Cardiac muscle cell (in vitro differentiated cells and primary cell): ENCODE data around the gene TTYH3. TPM values are rescaled to one million over a fixed set of nuclear protein-coding genes. Genes with fewer than 3 reads are reported as not detected.
"Not testable (repeated sequence)": the region's sequence is repeated elsewhere in the genome, so short reads cannot be mapped to it uniquely, and the experiment has no call there.

Source experiments
- DNase-seq, 2 donors: peaks; one replicate each; pipeline versions ENCODE4 v3.0.0 to v3.0.0-alpha.2; 2010 to 2017; ENCODE audit warnings: low read depth in 1 of 2, low spot score in 1 of 2
- H3K27ac ChIP-seq: fragments of 200-600 bp; sonication (generic); 2 replicates; pipeline ENCODE4 v1.5.1; 2016
- H3K27me3 ChIP-seq: fragments of 200-600 bp; sonication (generic); 2 replicates; pipeline ENCODE4 v1.6.0; 2016; ENCODE audit warnings: control low read depth
- H3K36me3 ChIP-seq: fragments of 200-600 bp; sonication (generic); 2 replicates; pipeline ENCODE4 v1.5.1; 2016; ENCODE audit warnings: control low read depth
- H3K4me1 ChIP-seq: fragments of 200-600 bp; sonication (generic); 2 replicates; pipeline ENCODE4 v1.8.1; 2017; ENCODE audit warnings: low read depth, mild to moderate bottlenecking, mixed run types
- H3K4me3 ChIP-seq: fragments of 200-600 bp; sonication (generic); 2 replicates; pipeline ENCODE4 v1.5.1; 2016; ENCODE audit warnings: mild to moderate bottlenecking
- H3K9me3 ChIP-seq: fragments of 200-600 bp; sonication (generic); 2 replicates; pipeline ENCODE4 v1.5.1; 2017; ENCODE audit warnings: low read depth, mild to moderate bottlenecking, control low read depth
- polyA plus RNA-seq: library from polyadenylated mRNA; unstranded; fragments of >200 nt; fragmentation: Nextera tagmentation; extraction: Ambion mirVana; gene quantifications from 2 replicates; pipeline ENCODE4 v1.2.1, GENCODE V29; 2016
- total RNA-seq: library from RNA; depleted of rRNA; stranded (reverse); fragments of >200 nt; gene quantifications from 2 replicates; pipeline ENCODE4 v1.2.3, GENCODE V29; 2016
- TF ChIP-seq, protein P1 (sequence below): IDR thresholded peaks from 2 replicates; pipeline ENCODE4 v1.5.1; 2012; ENCODE audit warnings: low read depth, mild to moderate bottlenecking, low read length

TTYH3 gene
- total and polyA plus RNA-seq, 2 experiments from 2014 or later, result 64.6 to 86.6 TPM

DNA sequence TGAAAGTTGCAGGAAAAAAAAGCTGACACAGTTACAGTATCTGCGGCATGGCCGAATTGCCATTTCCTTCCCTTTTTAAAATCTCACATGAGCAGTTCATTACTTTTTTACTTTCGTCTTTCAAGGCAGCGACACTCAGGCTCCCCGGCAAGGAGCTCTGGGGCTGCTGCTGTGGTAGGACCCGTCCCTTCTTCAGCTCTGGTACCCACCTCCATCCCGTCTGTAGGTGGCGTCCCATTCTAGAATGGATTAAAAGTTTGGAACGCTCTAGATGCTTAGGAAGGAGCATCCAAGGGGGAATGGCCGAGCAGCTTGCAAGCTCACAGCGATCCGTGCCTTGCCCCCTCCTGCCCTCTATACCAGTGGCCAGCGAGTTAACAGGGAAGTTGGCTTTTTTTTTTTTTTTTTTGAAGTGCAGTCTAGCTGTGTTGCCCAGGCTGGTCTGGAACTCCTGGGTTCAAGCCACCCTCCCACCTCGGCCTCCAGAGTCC lies 22.8 kb upstream of the TTYH3 start:
- Histone ChIP-seq H3K27ac (no peak overlapping the region), H3K9me3 (no peaks in the 10 kb centered on the region), H3K4me1 (peaks cover 29% of the 10 kb centered on the region), H3K36me3 (no peaks in the 10 kb centered on the region), H3K27me3 (no peaks in the 10 kb centered on the region), H3K4me3 (no peak overlapping the region)
- DNase-seq, result peak; percentile 52 to 56
- TF ChIP-seq, protein P1, sequence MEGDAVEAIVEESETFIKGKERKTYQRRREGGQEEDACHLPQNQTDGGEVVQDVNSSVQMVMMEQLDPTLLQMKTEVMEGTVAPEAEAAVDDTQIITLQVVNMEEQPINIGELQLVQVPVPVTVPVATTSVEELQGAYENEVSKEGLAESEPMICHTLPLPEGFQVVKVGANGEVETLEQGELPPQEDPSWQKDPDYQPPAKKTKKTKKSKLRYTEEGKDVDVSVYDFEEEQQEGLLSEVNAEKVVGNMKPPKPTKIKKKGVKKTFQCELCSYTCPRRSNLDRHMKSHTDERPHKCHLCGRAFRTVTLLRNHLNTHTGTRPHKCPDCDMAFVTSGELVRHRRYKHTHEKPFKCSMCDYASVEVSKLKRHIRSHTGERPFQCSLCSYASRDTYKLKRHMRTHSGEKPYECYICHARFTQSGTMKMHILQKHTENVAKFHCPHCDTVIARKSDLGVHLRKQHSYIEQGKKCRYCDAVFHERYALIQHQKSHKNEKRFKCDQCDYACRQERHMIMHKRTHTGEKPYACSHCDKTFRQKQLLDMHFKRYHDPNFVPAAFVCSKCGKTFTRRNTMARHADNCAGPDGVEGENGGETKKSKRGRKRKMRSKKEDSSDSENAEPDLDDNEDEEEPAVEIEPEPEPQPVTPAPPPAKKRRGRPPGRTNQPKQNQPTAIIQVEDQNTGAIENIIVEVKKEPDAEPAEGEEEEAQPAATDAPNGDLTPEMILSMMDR, result peak; percentile 44

DNA sequence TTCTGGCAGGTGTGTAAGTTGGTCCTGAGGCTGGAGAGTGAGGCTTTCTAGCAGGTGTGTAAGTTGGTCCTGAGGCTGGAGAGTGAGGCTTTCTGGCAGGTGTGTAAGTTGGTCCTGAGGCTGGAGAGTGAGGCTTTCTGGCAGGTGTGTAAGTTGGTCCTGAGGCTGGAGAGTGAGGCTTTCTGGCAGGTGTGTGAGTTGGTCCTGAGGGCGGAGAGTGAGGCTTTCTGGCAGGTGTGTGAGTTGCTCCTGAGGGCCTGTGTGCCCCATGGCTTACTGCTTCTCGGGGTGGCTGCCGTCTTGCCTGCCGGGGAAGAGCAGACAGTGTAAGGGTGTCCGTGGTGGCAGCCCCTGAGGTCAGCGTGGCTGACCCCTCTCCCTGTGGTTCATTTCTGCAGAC lies 22.1 kb upstream of the TTYH3 start:
- H3K27ac ChIP-seq, H3K9me3 ChIP-seq, H3K27me3 ChIP-seq, H3K4me3 ChIP-seq, DNase-seq, H3K36me3 ChIP-seq: not testable (repeated sequence)
- peaks cover 36% of the 10 kb centered on the region for H3K4me1 ChIP-seq

DNA sequence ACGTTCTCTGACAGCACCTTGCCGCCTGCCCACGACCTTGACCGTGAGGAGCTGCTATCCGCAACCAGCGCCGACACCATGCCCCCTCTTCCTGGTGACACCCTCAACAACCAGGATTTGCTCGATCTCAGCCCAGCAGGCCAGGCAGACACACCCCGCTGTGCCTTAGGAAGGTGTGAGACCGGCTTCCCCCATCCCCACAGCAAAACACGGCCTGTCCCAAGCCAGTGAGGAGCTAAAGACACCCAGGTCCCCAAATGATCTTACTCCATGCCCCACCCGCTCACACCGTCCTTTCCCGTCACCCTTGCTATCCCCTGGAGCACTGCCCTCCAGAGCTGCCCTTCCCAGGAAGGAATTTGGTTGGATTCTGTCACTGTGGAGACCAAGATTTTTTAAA lies 21.3 kb upstream of the TTYH3 start:
- no peak overlapping the region for H3K27ac ChIP-seq
- no peak for DNase-seq
- no peak overlapping the region for H3K4me3 ChIP-seq
- H3K4me1 ChIP-seq, result peaks cover 39% of the 10 kb centered on the region
- H3K9me3 ChIP-seq, result no peaks in the 10 kb centered on the region
- H3K36me3 ChIP-seq, result no peaks in the 10 kb centered on the region
- TF ChIP-seq, protein P1, result no peak
- no peaks in the 10 kb centered on the region for H3K27me3 ChIP-seq

DNA sequence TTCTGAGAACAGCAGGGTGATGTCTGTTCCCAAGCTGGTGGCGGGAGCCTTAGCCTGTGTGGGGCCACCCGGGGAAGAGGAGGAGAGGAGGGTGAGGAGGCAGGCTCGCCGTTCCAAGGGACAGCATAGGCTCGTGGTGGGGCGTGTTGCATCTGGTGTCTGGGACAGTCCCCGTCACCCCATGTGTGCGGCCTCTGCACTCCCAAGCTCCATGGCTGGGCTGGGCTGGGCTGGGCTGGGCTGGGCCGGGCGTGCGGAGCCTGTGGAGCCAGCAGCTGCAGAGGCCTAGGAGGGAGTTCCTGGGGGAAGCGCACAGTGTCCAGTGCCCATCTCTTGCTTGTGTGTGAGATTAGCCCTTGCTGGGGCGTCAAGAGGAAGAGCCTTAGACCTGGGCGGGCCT lies 20.9 kb upstream of the TTYH3 start:
- DNase-seq, result no peak
- H3K36me3 ChIP-seq, result no peaks in the 10 kb centered on the region
- no peaks in the 10 kb centered on the region for H3K27me3 ChIP-seq
- H3K4me1 ChIP-seq, result peaks cover 39% of the 10 kb centered on the region
- H3K27ac ChIP-seq, result no peak overlapping the region
- H3K4me3 ChIP-seq, result no peak overlapping the region
- no peaks in the 10 kb centered on the region for H3K9me3 ChIP-seq
- TF ChIP-seq, protein P1, result no peak

DNA sequence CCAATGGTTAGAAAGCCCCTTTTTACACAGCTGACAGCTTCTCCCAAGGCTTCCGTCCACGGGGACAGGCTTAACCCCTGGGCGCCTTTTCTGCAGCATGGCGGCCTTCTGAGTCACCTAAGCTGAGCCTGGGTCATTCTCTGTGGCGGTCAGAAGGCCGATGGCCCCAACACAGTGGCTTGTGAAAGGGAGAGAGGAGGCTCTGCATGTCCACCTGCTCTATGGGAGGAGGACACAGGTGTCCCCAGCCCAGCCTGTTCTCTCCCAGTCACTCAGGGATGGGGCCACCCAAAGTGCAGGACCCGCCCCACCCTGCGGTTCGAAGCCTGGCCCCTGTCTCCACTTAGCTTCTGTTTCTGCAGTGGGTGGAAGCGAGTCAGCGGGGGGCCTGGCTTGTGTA lies 20.4 kb upstream of the TTYH3 start:
- TF ChIP-seq, protein P1, result no peak
- Histone ChIP-seq H3K27ac (peak overlapping the region; percentile 97), H3K9me3 (no peaks in the 10 kb centered on the region), H3K4me1 (peaks cover 39% of the 10 kb centered on the region), H3K4me3 (no peak overlapping the region), H3K36me3 (no peaks in the 10 kb centered on the region), H3K27me3 (no peaks in the 10 kb centered on the region)
- no peak for DNase-seq

DNA sequence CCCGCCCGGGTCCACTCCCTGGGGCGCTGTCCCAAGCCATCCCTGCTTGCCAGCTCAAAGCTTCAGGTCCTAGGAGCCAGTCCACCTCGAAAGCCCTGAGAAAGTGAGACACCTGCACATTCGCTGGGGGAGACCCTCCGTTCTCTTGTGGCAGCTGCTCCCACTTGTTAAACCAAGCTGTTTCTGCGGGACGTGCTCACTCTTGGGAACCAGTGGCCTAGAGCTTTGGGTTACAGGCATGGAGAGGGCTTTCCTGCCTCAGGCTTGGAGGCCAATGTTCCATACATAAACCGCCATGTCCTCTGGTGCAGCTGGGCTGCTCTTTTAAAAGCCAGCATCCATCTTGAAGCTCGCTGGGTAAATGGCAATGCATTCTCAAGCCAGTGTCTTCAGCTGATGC lies 19.9 kb upstream of the TTYH3 start:
- H3K27me3 ChIP-seq, result no peaks in the 10 kb centered on the region
- H3K27ac ChIP-seq, result peak overlapping the region; percentile 97
- no peak overlapping the region for H3K4me3 ChIP-seq
- no peak for DNase-seq
- no peaks in the 10 kb centered on the region for H3K36me3 ChIP-seq
- peaks cover 43% of the 10 kb centered on the region for H3K4me1 ChIP-seq
- no peaks in the 10 kb centered on the region for H3K9me3 ChIP-seq
- TF ChIP-seq, protein P1, result no peak
